Hypothalamus (tissue), 51 donors: Measurements from ENCODE around the gene PON2.
A peak's percentile ranks its signal among the peaks of the same experiment; 100 is the strongest.
"Not testable (repeated sequence)": the region's sequence is repeated elsewhere in the genome, so short reads cannot be mapped to it uniquely, and the experiment has no call there.

Experiments used
- DNase-seq, 51 donors: peaks; one replicate each; lab custom pipeline; 2025; lab: John Stamatoyannopoulos, UW

PON2 gene

DNA sequence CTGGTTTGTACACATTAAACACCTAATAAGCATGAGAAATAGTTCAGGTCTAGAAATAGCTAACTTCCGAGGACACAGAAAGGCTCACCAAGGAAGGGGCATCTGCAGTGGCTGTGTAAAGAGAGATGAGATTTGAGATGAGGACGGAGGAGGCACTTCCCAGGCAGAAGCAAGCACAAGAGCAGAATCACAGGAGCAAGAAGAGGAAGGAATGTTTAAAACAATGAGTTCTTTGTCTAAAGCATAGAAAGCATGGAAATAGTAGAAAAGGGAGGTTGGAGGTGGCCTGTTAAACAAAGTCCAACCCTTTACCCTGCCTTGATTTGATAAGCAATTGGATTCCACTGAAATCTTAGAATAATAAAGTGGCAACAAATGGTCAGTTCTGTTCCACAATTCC, 27.1 kb downstream of the PON2 start:
- no peak for DNase-seq

DNA sequence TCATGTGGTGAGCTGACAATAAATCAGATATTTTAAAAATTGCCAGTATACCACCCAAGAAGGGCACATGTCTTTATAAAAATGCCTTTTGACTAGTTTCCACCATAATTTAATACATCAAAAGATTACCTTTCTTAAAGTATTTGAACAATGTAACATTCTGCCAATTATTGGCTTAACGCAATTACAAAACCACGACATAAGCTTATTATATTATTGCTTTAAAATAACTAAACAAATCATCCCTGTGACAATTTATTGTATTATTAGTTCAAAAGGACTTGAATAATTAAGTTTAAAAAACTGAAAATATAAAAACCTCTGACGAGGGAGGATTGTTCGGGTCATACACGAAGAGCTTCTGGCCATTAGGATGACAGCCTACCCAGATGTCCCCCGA, 29.0 kb downstream of the PON2 start:
- no peak for DNase-seq

DNA sequence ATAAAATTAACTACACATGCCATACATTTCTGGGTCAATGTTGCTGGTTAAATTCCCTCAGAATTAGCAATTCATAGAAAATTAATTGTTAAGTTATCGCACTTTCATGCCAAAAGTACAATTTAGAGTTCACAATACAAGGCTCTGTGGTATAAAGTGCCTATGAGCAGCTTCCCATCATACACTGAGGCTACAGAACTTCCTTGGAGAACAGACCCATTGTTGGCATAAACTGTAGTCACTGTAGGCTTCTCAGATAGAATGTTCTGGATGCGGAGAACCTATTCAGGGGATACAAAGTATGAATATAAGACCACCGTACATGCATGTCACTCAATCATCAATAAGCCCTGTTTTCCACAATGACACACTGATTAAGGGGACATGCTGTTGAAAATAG, 29.6 kb downstream of the PON2 start:
- DNase-seq: no peak

DNA sequence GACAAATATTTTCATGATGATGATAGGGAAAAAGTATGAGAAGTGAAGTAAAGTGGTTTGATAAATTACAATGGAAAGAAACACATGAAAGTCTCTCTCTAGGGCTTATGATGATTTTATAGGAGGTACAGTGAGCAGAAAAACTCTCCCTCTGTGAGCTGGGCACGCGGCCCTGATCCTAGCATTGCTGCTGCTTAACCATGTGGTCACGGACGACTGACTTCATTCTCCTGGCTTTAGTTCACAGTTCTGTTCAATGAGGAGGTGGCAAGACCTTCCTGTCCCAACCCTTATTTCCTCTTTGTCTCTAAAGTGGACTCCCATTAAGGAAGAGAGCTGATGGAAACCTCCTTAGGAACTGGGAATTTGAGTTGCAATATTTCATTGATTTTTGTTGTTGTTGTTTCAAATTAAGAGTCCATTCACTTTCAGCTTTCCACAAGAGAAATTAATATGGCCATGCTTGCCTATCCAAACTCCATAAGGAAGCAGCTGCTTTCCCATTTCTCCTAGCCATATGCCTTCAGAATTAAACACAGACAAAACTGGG, 30.4 kb downstream of the PON2 start:
- peak in 12 of 51 donors; percentile 1 to 28 (median 15) for DNase-seq

DNA sequence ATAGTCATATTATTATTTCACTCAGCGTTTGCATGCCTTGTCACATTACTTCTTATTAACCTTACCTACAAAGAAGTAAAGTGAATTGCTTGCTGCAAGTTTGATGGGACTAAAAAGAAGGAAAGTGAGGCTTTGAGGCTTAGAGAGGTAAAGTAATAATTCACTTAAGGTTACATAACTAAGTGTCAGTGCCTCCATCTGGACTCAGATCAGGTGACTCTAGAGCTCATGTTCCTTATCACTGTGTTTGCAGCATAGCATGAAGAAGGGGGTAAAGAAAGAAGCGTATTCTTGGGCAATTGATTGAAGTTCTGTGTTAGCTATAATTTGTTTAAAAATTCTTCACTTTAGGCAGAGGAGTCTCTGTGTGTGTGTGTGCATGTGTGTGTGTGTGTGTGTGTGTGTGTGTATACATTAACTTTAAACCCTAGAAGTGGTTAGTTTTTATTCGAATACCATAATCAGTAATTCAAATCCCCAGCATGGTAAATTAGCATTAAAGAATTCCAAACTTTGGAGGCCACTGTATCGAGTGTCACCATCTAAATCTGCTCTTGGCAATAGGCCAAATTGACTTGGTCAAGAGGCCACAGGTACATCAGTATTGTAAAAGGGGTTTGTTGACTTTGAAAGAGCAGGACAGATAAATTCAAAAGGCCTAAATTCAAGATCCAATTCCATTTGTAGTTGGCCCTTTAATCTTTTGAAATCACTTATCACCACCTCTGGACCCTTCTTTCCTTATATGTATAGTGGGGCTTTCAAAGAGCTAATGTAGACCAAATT, 36.5 kb downstream of the PON2 start:
- DNase-seq: no peak

DNA sequence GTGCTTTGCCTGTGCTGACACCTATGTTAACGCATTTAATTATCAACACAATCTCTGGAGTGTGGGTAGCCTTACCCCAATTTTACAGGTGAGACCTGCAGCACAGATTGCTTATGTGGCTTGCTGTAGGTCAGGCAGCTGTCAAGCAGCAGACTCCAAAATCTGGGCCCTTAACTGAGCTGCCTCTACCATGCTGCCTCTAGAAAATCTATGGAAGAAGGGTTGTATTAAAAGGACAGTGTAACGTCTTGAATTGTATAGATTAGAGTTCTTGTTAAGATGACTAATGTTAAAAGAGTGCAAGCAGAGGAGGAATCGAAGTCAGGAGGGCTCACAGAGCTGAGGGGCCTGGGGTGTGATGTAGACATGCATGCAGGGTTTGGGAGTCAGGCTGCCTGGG, 37.4 kb downstream of the PON2 start:
- no peak for DNase-seq

DNA sequence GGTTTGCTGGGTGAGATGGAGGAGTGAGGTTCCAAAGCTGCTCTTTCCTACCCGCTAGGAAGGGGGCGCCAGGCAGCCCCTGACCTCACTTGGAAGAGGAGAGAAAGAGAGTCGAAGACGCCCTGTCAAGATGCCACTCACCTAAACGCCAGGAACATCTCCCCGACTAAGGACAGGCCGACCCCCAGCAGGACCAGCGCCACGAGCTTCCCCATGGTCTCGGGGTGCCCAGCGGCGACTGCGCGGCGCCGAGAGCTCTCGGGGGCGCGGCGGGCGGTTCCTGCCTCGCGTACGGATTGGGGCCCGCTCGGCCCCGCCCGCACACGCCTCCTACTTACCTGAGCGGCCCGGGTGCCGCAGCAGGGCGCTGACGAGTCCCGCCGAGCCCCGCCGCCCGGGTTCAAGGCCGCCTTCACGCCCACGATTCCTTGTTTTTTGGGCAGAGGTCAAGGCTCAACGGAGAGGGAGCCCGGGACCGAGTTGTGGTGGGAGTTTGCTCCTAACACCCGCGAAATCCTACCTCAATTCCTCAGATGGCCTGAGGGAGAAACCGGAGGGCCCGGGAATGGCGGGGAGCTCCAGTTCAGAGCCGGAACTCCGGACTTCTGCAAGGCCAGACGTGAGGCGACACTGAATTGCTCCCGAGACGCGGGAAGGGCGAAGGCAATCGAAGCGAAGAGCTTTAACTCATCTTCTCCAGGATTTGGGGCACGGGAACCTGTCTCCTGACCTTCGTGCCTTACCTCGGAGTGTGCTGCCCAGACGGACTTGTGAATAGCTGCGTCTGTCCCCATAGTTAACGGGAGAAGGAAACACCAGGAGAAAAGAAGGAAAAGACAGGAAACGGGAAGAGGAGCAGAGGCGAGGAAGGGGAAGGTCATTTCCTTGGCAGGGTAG, 38.4 kb downstream of the PON2 start, which contains the start of gene PON3:
Gene PON3, minus strand, starts transcription at position 240 of the 897 bp plus-strand sequence. Its CDS starts 25 bp downstream, at position 215.
- no peak for DNase-seq

DNA sequence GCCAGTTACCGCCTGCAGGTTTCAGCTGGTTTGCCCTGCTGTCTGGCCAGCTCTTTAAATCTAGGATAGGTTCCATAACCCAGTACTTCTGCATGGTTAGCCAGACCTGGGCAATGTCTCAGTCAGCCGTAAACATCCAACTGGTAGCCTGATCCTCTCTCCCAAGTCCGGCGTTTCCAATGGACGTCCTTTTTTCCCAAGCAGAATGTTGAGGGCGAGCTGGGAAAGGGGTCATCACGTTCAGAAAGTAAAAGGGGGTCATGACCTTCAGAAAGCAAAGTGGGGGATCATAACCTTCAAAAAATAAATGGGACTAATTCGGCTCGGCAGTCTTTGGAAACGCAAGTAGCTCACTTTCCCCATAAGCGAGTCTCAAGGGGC, 39.1 kb downstream of the PON2 start:
- no peak for DNase-seq

DNA sequence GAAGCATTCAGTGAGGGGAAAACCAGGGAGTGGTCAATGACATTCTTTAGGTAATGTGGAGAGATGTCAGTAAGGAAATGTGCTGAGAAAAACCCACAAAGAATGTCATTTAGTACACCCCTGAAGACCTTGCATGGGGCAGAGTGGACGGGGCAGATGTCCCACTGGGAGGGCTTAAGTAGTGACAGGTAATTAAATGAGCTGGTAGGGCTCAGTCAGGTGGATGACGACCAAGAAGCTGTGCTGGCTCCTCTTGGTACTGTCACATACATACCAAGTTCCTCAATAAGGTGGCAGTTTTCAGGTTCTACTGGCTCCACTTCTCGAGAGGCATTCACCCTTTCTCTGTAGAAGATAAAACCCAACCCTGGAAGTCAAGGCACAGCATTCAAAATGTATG, 40.5 kb downstream of the PON2 start:
- DNase-seq: no peak

DNA sequence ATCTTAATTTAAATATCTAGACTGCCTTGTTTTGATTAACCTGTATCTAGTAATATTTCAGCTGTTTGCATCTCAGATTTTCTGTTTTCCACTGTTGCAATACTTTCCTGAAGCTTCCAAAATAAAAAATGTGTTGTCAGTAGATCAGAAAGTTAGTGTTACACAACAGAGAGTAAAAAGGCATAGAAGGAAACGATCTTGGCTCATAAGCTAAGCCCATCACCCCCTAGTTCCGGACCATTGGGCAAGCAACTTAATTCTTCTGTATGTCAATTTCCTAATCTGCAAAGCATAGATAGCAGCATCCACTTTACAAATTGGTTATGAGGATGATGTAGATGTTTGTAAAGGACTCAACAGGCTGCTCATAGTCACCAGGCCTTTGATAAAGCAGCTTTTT, 43.1 kb downstream of the PON2 start:
- no peak for DNase-seq

DNA sequence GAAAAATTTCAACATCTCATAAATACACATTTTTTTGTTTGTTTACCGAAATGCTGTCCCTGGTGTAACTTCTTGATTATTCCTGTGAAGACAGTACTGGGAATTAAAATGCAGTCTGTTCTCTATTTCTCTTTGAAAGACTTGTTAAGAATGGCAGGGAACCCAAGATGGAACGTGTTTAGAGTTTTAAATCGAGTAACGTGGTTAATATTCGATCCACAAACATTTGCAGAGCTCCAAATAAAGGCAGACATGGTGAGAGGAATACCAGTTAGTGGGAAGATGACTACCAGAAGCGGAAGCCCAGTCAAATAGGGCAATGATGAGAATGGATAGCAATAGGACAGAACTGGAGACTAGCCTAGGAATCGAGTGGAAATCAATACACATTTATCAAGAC, 45.3 kb downstream of the PON2 start:
- peak in 1 of 51 donors; percentile 33 for DNase-seq

DNA sequence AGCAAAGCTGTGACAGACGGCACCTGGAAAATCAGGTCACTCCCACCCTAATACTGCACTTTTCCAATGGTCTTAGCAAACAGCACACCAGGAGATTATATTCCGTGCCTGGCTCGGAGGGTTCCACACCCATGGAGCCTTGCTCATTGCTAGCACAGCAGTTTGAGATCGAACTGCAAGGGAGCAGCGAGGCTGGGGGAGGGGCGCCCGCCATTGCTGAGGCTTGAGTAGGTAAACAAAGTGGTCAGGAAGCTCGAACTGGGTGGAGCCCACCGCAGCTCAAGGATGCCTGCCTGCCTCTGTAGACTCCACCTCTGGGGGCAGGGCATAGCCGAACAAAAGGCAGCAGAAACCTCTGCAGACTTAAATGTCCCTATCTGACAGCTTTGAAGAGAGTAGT, 55.4 kb downstream of the PON2 start:
- DNase-seq: not testable (repeated sequence)

DNA sequence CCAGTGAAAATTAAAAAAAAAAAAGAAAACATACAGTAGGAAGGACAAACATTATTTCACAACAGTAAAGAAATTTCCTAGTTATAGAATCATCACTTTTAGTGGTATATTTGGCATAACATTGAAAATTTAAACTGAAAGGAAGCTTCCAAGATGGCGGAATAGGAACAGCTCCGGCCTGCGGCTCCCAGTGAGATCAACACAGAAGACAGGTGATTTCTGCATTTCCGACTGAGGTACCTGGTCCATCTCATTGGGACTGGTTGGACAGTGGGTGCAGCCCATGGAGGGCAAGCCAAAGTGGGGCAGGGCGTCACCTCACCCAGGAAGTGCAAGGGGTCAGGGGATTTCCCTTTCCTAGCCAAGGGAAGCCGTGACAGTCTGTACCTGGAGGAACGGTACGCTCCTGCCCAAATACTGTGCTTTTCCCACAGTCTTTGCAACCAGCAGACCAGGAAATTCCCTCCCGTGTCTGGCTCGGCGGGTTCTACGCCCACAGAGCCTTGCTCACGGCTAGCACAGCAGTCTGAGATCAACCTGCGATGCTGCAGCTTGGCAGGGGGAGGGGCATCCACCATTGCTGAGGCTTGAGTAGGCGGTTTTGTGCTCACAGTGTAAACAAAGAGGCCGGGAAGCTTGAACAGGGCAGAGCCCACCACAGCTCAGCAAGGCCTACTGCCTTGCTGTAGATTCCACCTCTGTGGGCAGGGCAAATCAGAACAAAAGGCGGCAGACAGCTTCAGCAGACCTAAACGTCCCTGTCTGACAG, 58.0 kb downstream of the PON2 start:
- no peak for DNase-seq

DNA sequence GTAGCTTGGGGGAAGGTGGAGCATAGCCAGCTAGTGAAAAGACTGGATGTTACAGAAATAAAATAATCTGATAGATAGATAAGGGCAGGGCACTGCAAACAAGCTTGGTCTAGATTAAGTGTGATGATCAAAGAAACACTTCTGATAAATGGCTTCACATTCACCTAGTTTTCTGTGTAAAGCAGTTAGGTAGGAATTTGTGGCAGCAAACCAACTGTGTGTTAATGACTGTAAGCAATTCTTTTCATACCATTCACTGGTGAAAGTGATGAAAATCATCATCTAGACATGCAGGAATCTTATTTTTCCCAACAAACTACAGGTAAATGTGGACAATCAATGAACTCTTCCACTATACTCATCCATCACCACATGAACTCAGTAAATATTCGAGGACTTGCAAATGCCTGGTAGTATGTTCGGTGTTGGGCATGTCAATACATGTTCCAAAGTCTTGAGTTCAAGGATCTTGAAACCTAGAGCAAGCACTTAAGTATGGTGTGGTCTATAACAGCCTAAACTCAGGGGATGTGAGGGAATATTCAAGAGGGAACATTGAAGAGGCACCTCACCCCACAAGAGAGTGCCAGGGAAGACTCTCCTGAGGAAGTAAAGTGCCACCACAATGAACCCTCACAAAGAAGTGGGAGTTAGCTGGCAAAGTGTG, 59.1 kb downstream of the PON2 start:
- DNase-seq: no peak

DNA sequence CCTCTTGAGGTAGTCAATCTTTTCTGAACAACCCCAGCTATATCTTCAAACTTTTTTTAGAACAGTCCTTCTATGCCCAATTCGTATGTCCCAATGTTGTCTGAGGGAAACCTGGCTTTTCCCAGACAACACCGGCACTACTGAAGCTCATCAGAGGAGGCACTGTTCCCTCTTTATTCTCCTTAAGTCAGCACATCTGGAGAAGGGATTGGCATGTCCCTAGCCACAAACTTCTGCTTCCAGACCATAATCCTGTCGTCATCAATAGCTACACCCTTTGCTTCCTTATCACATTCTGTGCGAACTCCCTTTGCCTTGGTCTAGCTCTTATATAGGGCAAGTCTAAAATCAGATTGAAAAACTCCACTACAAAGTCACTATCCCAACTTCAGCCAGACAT, 61.5 kb downstream of the PON2 start:
- DNase-seq: no peak

DNA sequence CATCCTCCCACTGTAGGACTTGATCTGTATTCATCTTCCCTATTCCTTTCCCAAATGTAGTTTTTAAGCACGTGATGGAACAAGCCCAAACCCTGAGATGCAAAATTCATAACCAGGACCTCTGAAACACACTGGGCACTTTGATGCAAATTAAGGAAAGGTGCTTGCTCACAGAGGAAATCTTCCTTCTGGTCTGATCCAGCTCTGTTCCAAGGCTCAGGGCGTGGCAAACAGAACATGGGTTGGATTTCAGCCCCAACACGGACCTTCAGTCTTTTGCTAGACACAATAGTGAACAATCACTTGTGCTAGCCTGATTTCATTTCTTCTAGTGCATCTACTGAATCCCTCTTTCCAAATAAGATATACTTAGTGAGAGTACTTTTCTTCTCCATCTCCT, 66.6 kb downstream of the PON2 start:
- no peak for DNase-seq

DNA sequence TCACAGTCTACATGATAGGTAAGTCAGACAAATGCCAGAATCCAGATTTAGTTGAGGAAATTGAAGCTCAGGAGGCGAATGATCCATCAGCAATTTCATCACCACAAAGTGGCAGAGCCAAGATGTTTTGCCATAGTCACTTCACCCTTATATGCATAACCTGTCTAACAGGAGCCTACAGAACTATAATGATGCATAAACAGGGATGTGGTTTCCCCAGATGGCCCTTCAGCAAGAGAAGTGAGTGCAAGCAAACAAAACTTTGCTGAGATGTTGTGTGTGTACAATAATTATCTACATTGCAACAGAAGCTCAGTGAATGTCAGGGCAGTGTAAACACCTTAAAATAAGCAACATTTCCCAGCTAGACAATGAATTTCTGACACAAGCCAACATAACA, 67.2 kb downstream of the PON2 start:
- no peak for DNase-seq

DNA sequence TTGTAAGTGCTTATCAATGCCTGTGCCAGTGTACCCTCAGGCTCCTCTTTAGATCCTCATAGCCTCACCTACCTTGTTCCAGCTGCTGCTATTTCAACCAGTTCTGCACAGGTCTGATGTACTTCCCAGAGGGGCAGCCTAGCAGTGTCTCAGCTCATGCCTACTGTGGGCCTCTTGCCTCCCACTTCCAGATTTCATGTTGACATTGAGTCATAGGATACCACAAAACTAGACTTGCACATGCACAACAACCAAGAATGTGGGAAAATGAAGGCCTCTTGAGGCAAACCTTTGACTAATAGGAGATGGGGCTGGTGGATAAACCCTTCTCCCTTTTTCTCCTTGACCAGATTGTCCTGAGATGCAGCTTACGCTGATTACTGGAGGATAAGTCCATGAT, 69.7 kb downstream of the PON2 start:
- DNase-seq: no peak

DNA sequence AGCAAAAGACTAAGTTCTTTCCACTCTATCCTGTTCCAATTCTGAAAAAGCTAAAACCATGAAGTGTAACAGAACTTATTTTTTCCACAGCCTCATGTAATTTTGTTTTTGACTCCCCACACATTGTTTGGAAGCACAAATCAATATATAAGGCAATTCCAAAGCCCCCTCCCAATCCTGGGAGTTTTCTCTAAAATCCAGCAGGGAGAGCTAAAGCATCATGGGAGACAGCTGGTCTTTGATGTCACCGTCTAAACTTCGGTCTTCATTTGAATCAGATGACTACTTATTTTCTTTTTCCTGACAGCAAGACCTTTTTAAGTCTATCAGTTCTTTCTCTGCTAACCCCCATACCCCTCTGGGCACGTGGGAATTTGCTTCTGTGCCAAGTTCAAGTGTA, 77.2 kb downstream of the PON2 start:
- DNase-seq: peak in 1 of 51 donors; percentile 10
